Suprapubic skin (tissue), 3 donors: Measurements from ENCODE around the gene CDH4.

Experiments used
- CTCF ChIP-seq, 2 donors: fragments of 200-600 bp in 1 of 2; fragments of 450-650 bp in 1 of 2; sonication (generic) in 1 of 2; IDR thresholded peaks; one replicate each; pipeline ENCODE4 v1.5.1; 2016 to 2019; ENCODE audit warnings: antibody characterized with exemption in 2 of 2, mild to moderate bottlenecking in 1 of 2, moderate library complexity in 1 of 2
- POLR2A ChIP-seq, 2 donors: fragments of 450-650 bp; IDR thresholded peaks; one replicate each; pipeline ENCODE4 v1.6.1; 2017; ENCODE audit warnings: antibody characterized with exemption in 2 of 2, mild to moderate bottlenecking in 2 of 2, moderate library complexity in 2 of 2

GRCh38 chr20:61354501-61354900 is 102.4 kb downstream of the CDH4 start:
- TF ChIP-seq CTCF (IDR thresholded peaks at IDR 0.05) (no peak), POLR2A (IDR thresholded peaks at IDR 0.05) (no peak)
